A549 treated with dexamethasone at 1 μM for 4 hours (cell line): ENCODE results near the gene CPSF3. TPM values are rescaled to one million over a fixed set of nuclear protein-coding genes. Genes with fewer than 3 reads are reported as not detected.

Source experiments
- total RNA-seq: library from RNA; stranded (reverse); fragments of 200-300 nt; extraction: Qiagen RNA extraction; gene quantifications from 5 replicates; pipeline ENCODE4 v1.2.3, GENCODE V29; 2022

CPSF3 gene
- total RNA-seq, result 56.0 to 60.8 TPM (median 58.1 TPM) in 5 replicates

GRCh38 chr2:9423100-9423921 lies at the start of gene CPSF3, which contains the start of gene ITGB1BP1:
Gene CPSF3 (plus strand): TSS chr2:9423654. CDS start chr2:9423774, 120 bp downstream.
Gene ITGB1BP1 (minus strand): TSS chr2:9423528. CDS start chr2:9418697, 4,831 bp downstream.

DNA sequence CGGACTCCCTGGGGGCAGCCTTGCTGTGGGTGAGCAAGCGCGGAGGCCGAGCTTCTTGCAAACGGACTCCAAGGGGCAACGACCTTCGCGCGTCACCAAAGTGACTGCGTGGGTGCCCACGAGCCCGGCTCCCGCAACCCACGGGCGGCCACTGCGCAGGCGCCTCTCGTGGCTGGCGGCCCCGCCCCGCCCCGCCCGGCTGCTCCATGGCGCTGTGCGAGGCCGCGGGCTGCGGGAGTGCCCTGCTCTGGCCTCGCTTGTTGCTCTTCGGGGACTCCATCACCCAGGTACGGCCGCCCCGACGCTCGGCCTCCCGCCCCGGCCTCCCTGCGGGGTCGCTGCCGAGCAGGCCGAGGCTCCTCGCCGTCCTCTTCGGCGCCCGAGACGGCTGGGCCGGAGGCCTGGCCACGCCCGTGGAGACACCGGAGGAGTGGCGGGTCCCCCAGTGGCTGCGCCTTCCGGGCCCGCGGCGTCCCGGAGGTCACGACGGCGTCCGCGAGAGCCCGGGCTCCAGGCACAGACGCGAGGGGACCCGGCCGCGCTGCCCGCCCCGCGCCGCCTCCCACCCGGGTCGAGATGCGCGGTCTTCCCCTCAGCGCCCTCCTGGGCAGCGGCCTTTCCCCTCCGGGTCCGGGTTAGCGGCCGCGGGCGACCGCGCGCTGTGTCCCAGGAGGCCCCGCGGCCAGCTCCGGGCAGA lies 51.1 kb downstream of the CPSF3 start, which contains the start of gene IAH1:
Gene IAH1 (plus strand): TSS at position 191 of the 697 bp plus-strand sequence. CDS start 16 bp downstream, at position 207.

Other genes with a start within 250 kb of the CPSF3 start
- gene ASAP2, start 216.8 kb upstream of the CPSF3 start, total RNA-seq, result 38.4 to 69.0 TPM (median 64.1 TPM) in 5 replicates
- gene ITGB1BP1, start 126 bp upstream of the CPSF3 start, total RNA-seq, result 162 to 220 TPM (median 176 TPM) in 5 replicates
- 90.9 to 109 TPM (median 103 TPM) in 5 replicates for gene IAH1, start 50.9 kb downstream of the CPSF3 start, total RNA-seq
- 28.1 to 37.6 TPM (median 37.2 TPM) in 5 replicates for gene ADAM17, start 132.2 kb downstream of the CPSF3 start, total RNA-seq
- gene YWHAQ, start 207.3 kb downstream of the CPSF3 start, total RNA-seq, result 1,138 to 1,236 TPM (median 1,184 TPM) in 5 replicates